Measurements from ENCODE around the gene CELF4.

- TF ChIP-seq, protein P1, sequence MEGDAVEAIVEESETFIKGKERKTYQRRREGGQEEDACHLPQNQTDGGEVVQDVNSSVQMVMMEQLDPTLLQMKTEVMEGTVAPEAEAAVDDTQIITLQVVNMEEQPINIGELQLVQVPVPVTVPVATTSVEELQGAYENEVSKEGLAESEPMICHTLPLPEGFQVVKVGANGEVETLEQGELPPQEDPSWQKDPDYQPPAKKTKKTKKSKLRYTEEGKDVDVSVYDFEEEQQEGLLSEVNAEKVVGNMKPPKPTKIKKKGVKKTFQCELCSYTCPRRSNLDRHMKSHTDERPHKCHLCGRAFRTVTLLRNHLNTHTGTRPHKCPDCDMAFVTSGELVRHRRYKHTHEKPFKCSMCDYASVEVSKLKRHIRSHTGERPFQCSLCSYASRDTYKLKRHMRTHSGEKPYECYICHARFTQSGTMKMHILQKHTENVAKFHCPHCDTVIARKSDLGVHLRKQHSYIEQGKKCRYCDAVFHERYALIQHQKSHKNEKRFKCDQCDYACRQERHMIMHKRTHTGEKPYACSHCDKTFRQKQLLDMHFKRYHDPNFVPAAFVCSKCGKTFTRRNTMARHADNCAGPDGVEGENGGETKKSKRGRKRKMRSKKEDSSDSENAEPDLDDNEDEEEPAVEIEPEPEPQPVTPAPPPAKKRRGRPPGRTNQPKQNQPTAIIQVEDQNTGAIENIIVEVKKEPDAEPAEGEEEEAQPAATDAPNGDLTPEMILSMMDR (IDR thresholded peaks at IDR 0.05 in 2 of 3, conservative IDR thresholded peaks at IDR 0.05 in 1 of 3; ENCODE audit: control insufficient read depth in 2 of 3, extremely low read depth in 1 of 3, insufficient read depth in 1 of 3, low read depth in 3 of 3, low read length in 3 of 3), result no peak
- TF ChIP-seq MYC (IDR thresholded peaks at IDR 0.05; ENCODE audit: insufficient read depth, insufficient read length, insufficient replicate concordance, low read length, severe bottlenecking) (no peak), RCOR1 (conservative IDR thresholded peaks at IDR 0.05; ENCODE audit: low read depth, low read length) (no peak), POLR2A (IDR thresholded peaks at IDR 0.05; ENCODE audit: low read depth, low read length) (no peak), YY1 (IDR thresholded peaks at IDR 0.05; ENCODE audit: low read depth, low read length) (no peak), CREM (IDR thresholded peaks at IDR 0.05; ENCODE audit: low read depth) (no peak)
- TF ChIP-seq, protein P2, sequence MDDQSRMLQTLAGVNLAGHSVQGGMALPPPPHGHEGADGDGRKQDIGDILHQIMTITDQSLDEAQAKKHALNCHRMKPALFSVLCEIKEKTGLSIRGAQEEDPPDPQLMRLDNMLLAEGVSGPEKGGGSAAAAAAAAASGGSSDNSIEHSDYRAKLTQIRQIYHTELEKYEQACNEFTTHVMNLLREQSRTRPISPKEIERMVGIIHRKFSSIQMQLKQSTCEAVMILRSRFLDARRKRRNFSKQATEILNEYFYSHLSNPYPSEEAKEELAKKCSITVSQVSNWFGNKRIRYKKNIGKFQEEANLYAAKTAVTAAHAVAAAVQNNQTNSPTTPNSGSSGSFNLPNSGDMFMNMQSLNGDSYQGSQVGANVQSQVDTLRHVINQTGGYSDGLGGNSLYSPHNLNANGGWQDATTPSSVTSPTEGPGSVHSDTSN (IDR thresholded peaks at IDR 0.05; ENCODE audit: insufficient replicate concordance, low read depth, low read length), result no peak
Measured at GRCh38 chr18:37249895-37250618, 315.5 kb downstream of the CELF4 start.

Measured in GM12878 (cell line).